ENCODE measurements around the gene PROM2. TPM values are rescaled to one million over a fixed set of nuclear protein-coding genes. Genes with fewer than 3 reads are reported as not detected.

The PROM2 gene
- total and polyA plus RNA-seq, 2 donors (not counting 3 experiments of a cell fraction or from before 2014, with no cell fraction given) = 0.39 to 0.60 TPM

- Histone ChIP-seq H3K4me3 (replicated peaks in 1 of 3; ENCODE audit: insufficient read depth in 1 of 3, low read depth in 1 of 3, low read length in 3 of 3) (no peak overlapping the region), H2AFZ (ENCODE audit: low read depth, low read length) (no peak overlapping the region), H3K27me3 (ENCODE audit: control insufficient read depth in 2 of 2, insufficient read depth in 2 of 2, low read length in 2 of 2) (no peaks in the 10 kb centered on the region), H3K4me1 (ENCODE audit: control insufficient read depth, extremely low read depth, insufficient read depth, low read length) (no peaks in the 10 kb centered on the region), H3K79me2 (ENCODE audit: control insufficient read depth, insufficient read depth, low read length) (no peaks in the 10 kb centered on the region), H3K27ac (ENCODE audit: insufficient read depth, low read depth, low read length) (no peak overlapping the region), H3K36me3 (ENCODE audit: control insufficient read depth in 2 of 2, extremely low read depth in 1 of 2, insufficient read depth in 2 of 2, low read length in 2 of 2) (no peaks in the 10 kb centered on the region), H3K4me2 (ENCODE audit: insufficient read depth, low read length) (no peak overlapping the region), H3K9ac (replicated peaks; ENCODE audit: extremely low read depth, insufficient read depth, low read length) (no peak overlapping the region), H4K20me1 (replicated peaks; ENCODE audit: control insufficient read depth, extremely low read depth, insufficient read depth, low read length) (no peaks in the 10 kb centered on the region), H3K9me1 (replicated peaks; ENCODE audit: control insufficient read depth, extremely low read depth, insufficient read depth, low read length) (no peaks in the 10 kb centered on the region), H3K9me3 (replicated peaks; ENCODE audit: control insufficient read depth, insufficient read depth, low read length) (no peaks in the 10 kb centered on the region)
- no TSS peak for BruUV-seq (replicated peaks)
- dilution Hi-C loops (cut with MboI; ENCODE audit: extremely low pct_ligation_motif_present, low sequenced_read_pairs) = no loop called here
- FAIRE-seq = no peak
- CTCF ChIA-PET = no interaction called here
- intact Hi-C loops (cut with micrococcal nuclease) = no loop called here
- TF ChIP-seq JUN (IDR thresholded peaks at IDR 0.05; ENCODE audit: borderline replicate concordance, insufficient read depth, insufficient read length, low read depth) (no peak), EZH2 (IDR thresholded peaks at IDR 0.05; ENCODE audit: borderline replicate concordance, low read depth, low read length, severe bottlenecking) (no peak), POLR2AphosphoS5 (IDR thresholded peaks at IDR 0.05; ENCODE audit: insufficient read depth, low read depth, low read length) (no peak), MYC (IDR thresholded peaks at IDR 0.05; ENCODE audit: low read depth, low read length) (no peak), GATA2 (IDR thresholded peaks at IDR 0.05; ENCODE audit: insufficient read depth, insufficient read length, low read depth, low read length) (no peak)
- DNase-seq (ENCODE audit: low read depth, low spot score) = no peak
- POLR2A ChIA-PET = no interaction called here
These were observed 44.4 kb downstream of the PROM2 start for GRCh38 chr2:95318431-95319220.
